ENCODE results near the gene AGAP1. TPM values are rescaled to one million over a fixed set of nuclear protein-coding genes. Genes with fewer than 3 reads are reported as not detected.

AGAP1 gene
- total RNA-seq, 2 donors from 2014 or later: 32.8 to 34.7 TPM

DNA sequence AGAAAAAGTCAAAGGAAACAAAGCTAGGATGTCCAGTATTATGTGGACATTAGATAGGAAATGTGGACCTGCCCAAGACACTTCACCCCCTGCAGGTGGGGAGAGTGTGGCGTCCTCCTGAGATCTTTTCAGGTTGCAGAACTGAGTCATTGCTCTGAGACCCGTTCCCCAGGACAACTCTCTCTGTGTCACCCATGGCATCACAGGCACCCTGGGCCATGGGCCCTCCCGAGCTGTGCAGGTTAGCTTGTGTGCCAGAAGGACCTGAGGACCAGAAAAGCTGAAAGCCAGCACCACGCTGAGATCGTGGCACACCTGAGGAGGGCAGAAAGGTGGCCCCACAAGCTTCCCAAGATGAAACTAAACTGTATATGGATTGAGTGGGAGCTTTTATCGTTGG is 229.5 kb downstream of the AGAP1 start:
- Histone ChIP-seq H3K9ac (ENCODE audit: extremely low read depth, low read length, poor library complexity, severe bottlenecking) (no peak overlapping the region), H3K4me1 (ENCODE audit: control insufficient read depth, insufficient read depth, low read length) (peaks cover 4% of the 10 kb centered on the region), H3K4me3 (ENCODE audit: low read length) (no peak overlapping the region), H3K27ac (ENCODE audit: low read depth, low read length) (no peak overlapping the region), H3K36me3 (ENCODE audit: control insufficient read depth, insufficient read depth, low read length) (peaks cover 13% of the 10 kb centered on the region), H3K9me3 (ENCODE audit: control insufficient read depth, low read length) (no peaks in the 10 kb centered on the region), H3K27me3 (ENCODE audit: control insufficient read depth, insufficient read depth, low read length, poor library complexity, severe bottlenecking) (no peaks in the 10 kb centered on the region)
- peaks cover 13% of the 10 kb centered on the region for H3K36me3 Mint-ChIP-seq (ENCODE audit: low read depth)
- peaks cover 15% of the 10 kb centered on the region for H3K4me1 Mint-ChIP-seq
- DNase-seq: no peak
- no peak overlapping the region for H3K4me3 Mint-ChIP-seq
- no peaks in the 10 kb centered on the region for H3K9me3 Mint-ChIP-seq
- WGBS, 2 experiments (ENCODE audit: insufficient coverage in 1 of 2, insufficient read length in 1 of 2): 93 to 96% methylated on average over 5 to 6 of the region's 6 CpGs
- H3K27me3 Mint-ChIP-seq (ENCODE audit: insufficient read depth): no peaks in the 10 kb centered on the region
- no peak for TF ChIP-seq CTCF (conservative IDR thresholded peaks at IDR 0.05)
- no peak overlapping the region for H3K27ac Mint-ChIP-seq

GRCh38 chr2:235723811-235724465 is 230.1 kb downstream of the AGAP1 start:
- no peak overlapping the region for H3K4me3 Mint-ChIP-seq
- H3K9me3 Mint-ChIP-seq: no peaks in the 10 kb centered on the region
- Histone ChIP-seq H3K36me3 (ENCODE audit: control insufficient read depth, insufficient read depth, low read length) (peaks cover 13% of the 10 kb centered on the region), H3K27me3 (ENCODE audit: control insufficient read depth, insufficient read depth, low read length, poor library complexity, severe bottlenecking) (no peaks in the 10 kb centered on the region), H3K9ac (ENCODE audit: extremely low read depth, low read length, poor library complexity, severe bottlenecking) (no peak overlapping the region), H3K4me3 (ENCODE audit: low read length) (no peak overlapping the region), H3K4me1 (ENCODE audit: control insufficient read depth, insufficient read depth, low read length) (peaks cover 4% of the 10 kb centered on the region), H3K27ac (ENCODE audit: low read depth, low read length) (no peak overlapping the region), H3K9me3 (ENCODE audit: control insufficient read depth, low read length) (no peaks in the 10 kb centered on the region)
- no peak for TF ChIP-seq CTCF (conservative IDR thresholded peaks at IDR 0.05)
- DNase-seq: no peak
- H3K27me3 Mint-ChIP-seq (ENCODE audit: insufficient read depth): no peaks in the 10 kb centered on the region
- H3K4me1 Mint-ChIP-seq: peaks cover 19% of the 10 kb centered on the region
- 94 to 95% methylated on average over 9 to 16 of the region's 16 CpGs for WGBS, 2 experiments (ENCODE audit: insufficient coverage in 1 of 2, insufficient read length in 1 of 2)
- peaks cover 13% of the 10 kb centered on the region for H3K36me3 Mint-ChIP-seq (ENCODE audit: low read depth)
- H3K27ac Mint-ChIP-seq: no peak overlapping the region

DNA sequence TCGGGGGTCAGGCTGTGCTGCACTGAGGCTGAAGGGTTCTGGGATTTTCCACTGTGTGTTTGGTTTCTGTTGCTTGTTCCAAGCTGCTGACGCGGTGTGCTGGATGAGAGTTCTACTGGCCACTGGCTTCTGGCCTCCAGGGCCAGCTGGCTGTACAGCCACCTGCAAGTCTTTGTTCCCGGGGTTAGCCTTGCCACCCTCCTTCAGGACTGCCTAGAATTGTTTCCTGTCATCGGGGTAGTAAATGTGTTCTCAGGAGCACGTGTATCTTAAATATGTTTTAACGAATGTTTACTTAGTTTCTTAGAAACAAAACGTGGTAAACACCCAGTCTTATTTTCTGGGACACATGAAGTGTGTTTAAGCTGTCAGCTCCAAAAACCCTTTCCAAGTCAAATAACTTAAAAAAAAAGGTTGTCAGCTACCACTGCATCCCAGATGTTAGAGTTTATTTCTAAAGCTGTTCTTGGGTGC is 231.2 kb downstream of the AGAP1 start:
- H3K9ac ChIP-seq (ENCODE audit: extremely low read depth, low read length, poor library complexity, severe bottlenecking): no peak overlapping the region
- Mint-ChIP-seq H3K9me3 (no peaks in the 10 kb centered on the region), H3K4me1 (peaks cover 19% of the 10 kb centered on the region), H3K27me3 (ENCODE audit: insufficient read depth) (no peaks in the 10 kb centered on the region), H3K36me3 (ENCODE audit: low read depth) (peaks cover 7% of the 10 kb centered on the region), H3K4me3 (no peak overlapping the region), H3K27ac (no peak overlapping the region)
- H3K27me3 ChIP-seq (ENCODE audit: control insufficient read depth, insufficient read depth, low read length, poor library complexity, severe bottlenecking): no peaks in the 10 kb centered on the region
- H3K27ac ChIP-seq (ENCODE audit: low read depth, low read length): no peak overlapping the region
- peaks cover 4% of the 10 kb centered on the region for H3K4me1 ChIP-seq (ENCODE audit: control insufficient read depth, insufficient read depth, low read length)
- no peak overlapping the region for H3K4me3 ChIP-seq (ENCODE audit: low read length)
- WGBS, 2 experiments (ENCODE audit: insufficient coverage in 1 of 2, insufficient read length in 1 of 2): 94 to 97% methylated on average over 8 of the region's 8 CpGs
- no peak for DNase-seq
- no peak for TF ChIP-seq CTCF (conservative IDR thresholded peaks at IDR 0.05)
- peaks cover 7% of the 10 kb centered on the region for H3K36me3 ChIP-seq (ENCODE audit: control insufficient read depth, insufficient read depth, low read length)
- no peaks in the 10 kb centered on the region for H3K9me3 ChIP-seq (ENCODE audit: control insufficient read depth, low read length)

Data from endodermal cell (in vitro differentiated cells).